Hematopoietic multipotent progenitor cell treated with erythropoietin and hydrocortisone succinate and interleukin-3 and kit ligand, for 4 days (in vitro differentiated cells): Measurements from ENCODE around the gene CLASRP.
A peak's percentile ranks its signal among the peaks of the same experiment; 100 is the strongest.

ENCODE experiments used
- DNase-seq: peaks from one replicate; pipeline ENCODE4 v3.0.0-alpha.2; 2015

CLASRP gene

DNA sequence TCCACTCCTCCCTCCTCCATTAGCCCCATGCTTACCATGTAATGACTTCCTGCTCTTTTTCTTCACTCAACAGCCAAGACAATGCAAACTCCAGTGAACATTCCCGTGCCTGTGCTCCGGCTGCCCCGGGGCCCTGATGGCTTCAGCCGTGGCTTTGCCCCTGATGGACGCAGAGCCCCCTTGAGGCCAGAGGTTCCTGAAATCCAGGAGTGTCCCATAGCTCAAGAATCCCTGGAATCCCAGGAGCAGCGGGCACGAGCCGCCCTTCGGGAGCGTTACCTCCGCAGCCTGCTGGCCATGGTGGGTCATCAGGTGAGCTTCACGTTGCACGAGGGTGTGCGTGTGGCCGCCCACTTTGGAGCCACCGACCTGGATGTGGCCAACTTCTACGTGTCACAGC, 51.2 kb downstream of the CLASRP start:
- DNase-seq: no peak

DNA sequence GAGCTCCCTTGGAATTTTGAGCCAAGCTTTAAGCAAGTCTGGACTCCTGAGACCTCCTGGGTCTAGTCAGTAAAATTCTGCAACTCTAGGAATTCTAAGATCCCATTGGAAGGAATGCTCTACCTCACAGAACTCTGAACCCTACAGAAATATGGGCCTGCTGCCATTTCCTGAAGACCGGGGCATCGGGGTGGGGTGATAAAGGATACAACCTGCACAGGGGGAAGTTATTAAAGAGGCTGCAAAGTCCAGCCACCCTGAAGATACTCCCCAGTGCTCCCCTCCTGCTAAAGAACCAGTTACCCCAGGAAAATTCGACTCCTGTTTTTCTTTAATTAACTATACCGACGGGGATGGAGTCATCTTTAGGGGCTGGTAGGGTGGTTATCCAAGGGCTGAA, 51.8 kb downstream of the CLASRP start:
- DNase-seq: no peak

DNA sequence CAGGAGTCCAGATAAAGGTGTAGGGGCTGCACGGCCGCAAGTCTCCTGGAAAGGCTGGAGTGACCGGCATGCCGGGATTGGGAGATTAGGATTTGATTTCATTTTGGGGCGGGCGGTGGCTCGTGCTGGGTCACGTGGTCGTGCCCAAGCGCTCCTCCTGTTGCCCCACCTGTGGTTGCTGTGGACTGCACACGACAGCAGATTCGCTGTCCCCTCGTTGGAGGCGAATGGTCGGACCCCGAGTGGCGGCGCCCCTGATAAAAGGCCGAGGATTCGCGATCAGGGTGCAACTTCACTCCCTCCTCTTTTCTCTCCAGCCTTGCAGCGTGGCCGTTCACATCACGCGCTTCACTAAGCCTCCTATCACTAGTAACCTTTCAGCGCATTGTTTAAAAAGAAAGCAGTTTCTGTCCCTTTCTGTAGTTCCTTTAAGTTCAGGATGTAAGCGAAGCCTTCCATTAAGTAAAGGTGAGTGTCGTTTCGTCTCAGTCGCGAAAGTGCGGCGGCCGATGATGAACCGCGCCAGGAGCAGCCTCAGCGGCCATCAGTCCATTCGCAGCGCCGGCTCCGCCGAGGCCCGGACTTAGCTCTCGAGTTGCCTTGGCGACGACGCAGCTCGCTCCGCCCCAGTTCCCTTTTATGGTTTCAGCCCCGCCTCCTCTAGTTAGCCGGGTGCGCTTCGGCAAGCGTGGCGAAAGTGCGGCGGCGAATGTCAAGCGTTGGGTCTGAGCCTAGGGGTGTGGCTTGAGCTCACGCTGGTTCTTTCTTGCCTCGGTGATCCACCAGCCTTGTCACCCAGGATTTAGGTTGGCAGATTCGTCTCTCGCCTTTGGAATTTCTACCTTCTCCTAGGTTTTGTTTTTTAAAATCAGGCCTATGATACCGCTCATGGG, 52.4 kb downstream of the CLASRP start:
- peak; percentile 99 for DNase-seq

DNA sequence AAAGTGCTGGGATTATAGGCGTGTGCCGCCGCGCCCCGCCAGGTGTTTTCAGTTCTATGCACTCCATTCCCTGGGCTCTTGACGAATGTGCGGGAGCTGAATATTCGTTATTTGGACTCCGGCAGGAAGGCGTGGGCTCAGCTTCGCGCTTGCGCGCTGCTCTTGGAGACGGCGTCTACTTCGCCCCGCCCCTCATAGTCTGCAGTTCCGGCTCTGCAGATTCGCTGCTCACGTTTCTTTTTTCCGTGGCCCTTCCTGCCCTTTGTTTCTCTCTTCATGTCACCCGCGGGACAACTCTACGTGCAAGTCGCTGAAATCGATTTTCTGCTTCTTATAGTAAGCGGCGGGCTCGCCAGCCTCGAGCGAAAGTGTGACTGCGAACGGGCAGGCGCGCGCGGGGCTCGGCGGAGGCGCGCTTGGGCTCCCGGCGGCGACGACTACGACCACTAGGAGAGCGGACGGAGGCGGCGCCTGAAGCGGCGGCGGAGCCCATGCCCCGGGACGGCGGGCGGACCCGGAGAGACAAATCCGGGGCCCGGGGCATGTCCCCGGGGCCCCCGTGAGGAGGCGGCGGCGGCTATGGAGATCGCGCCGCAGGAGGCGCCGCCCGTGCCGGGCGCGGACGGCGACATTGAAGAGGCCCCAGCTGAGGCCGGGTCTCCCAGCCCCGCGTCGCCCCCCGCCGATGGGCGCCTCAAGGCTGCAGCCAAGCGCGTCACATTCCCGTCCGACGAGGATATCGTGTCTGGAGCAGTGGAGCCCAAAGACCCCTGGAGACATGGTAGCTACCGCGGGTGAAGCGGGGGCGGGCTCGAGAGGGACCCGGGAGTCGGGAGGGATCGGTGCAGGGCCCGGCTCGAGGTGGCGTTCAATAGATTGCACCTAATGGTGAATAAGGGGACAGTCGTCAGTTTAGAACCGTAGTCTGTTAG, 54.2 kb downstream of the CLASRP start, which contains the start of gene PPP1R37:
TSS of gene PPP1R37 (plus strand) at position 433 of the 932 bp plus-strand sequence. CDS start at position 580, 147 bp downstream.
- peak; percentile 99 for DNase-seq

DNA sequence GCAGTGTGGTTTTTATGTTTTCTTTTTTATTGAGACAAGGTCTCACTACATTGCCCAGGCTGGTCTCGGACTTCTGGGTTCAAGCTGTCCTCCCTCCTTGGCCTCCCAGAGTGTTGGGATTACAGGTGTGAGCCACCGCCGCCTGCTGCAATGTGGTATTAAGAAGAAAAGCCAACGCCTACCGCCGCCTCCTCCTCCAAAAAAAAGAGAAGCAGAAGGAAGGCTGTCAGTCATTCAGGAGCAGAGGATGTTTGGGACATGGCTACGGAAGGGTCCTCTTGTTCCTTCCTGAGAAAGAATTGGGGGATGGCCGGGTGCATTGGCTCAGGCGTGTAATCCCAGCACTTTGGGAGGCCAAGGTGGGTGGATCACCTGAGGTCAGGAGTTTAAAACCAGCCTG, 55.3 kb downstream of the CLASRP start:
- DNase-seq: no peak

DNA sequence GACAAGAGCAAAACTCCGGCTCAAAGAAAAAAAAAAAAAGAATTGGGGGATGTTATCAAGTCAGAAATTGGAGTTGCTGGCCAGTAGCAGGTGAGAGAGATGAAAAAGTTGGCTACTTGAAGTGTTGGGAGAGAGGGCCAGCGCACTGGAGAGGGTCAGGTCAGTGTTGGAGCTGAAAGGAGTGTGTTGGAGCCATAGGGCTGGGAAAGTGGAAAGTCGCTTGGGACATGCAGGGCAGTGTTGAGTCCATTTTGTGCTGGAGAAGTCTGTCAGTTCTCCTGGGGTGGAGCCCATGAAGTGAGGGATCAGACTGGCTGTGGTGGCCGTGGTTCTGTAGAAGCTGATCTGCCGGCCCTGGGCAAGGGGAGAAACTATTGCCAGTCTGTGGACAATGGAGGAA, 55.9 kb downstream of the CLASRP start:
- no peak for DNase-seq

DNA sequence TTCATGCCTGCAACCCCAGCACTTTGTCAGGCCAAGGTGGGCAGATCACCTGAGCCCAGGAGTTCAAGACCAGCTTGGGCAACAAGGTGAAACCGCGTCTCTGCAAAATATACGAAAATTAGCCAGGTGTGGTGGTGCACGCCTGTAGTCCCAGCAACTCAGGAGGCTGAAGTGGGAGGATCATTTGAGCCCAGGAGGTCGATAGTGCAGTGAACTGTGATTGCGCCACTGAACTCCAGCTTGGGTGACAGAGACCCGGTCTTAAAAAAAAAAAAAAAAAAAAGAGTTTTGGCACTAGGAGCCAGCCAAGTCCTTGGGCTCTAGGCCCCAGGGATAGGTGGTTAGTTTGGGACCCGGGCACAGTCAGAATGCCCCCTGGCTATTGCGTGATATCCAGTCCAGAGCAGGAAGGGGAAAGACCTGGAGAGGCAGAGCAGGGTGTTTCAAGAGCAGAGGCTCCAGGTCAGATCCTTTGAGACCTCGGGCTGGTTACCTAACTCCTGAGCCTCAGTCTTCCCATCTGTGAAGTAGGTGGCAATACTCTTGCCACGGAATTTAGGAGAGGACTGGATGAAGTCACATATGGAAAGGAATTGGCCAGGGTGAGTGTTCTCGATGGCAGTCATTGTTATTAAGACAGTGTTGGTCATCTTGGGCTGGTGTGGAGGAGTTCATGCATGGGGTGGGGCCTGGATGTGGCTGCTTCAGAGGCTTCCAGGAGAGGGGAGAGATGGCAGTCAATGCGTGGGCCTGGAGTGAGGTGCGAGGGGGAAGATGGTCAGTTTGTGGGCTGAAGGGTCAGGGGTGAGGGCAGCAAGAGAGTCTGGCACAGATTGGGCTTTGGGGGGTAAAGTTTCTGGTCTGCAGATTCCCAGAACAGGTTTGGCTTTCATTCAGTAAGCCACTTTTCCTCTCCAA, 56.9 kb downstream of the CLASRP start:
- DNase-seq: no peak

DNA sequence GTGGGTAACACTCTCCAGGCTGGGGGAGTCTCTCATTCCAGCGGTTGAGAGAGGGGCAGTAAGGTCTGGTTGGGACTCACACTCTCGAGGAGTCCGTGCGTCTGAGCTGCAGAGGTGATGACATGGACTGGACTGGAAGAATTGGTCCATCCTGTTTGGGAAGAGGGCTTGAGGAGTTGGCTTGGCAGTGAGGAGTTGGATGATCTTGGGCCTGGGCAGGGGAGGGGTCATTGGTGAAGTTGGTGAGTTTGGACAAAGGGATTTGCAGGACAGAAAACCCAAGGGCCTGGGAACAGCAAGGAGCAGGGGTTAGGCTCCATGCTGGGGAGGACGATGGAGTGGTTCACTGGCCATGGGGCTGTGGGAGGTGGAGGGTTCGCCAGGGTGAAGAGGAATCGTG, 57.9 kb downstream of the CLASRP start:
- DNase-seq: no peak

DNA sequence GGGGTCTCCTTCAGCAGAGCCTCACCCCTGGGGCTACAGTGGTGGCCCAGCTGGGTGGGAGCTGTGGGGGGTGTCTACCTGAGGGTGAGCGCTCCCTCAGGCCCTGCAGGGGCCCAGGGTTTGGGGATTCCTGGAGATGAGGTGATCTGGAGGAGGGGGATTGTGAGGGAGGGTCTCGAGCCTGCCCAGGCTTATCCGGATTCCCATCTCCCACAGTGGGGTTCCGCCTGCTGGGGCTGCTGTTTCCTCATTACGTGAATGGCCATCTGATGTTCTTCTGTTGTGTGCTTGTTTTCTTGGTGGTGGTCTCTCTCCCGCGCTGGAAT, 58.6 kb downstream of the CLASRP start:
- no peak for DNase-seq

DNA sequence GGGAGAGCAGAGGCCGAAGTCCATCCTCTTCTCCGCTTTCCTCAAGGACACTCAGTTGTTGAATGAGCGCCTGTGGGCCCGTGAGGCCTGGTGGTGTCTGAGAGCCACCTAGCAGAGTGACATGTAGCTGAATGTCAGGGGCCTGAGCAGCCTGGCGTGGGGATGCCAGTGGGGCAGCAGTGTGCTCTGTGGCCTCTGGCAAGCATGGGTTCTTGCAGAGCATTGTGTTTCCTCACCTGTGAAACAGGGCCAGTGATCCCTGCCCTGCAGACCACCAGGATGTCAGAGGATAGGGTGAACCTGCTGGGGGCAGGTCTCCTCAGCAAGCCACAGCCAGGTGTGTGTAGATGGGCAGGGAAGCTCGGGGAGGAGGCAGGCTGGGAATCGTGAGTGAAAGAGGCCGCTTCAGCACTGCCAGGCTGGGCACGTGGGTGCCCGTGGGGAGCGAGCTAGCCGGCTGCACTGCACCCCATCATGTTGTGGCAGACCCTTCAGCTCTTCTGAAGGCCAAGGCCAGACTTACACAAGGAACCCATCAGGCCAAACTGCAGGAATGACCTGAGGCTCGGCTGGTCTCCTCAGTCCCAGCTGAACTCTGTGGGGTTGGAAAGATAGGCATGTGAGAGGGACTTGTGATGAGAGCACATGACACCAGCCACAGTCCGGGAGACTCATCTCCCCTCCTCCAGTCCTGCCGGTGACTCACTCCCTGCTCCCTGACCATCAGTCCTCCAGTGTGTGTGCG, 59.1 kb downstream of the CLASRP start:
- DNase-seq: peak; percentile 48

DNA sequence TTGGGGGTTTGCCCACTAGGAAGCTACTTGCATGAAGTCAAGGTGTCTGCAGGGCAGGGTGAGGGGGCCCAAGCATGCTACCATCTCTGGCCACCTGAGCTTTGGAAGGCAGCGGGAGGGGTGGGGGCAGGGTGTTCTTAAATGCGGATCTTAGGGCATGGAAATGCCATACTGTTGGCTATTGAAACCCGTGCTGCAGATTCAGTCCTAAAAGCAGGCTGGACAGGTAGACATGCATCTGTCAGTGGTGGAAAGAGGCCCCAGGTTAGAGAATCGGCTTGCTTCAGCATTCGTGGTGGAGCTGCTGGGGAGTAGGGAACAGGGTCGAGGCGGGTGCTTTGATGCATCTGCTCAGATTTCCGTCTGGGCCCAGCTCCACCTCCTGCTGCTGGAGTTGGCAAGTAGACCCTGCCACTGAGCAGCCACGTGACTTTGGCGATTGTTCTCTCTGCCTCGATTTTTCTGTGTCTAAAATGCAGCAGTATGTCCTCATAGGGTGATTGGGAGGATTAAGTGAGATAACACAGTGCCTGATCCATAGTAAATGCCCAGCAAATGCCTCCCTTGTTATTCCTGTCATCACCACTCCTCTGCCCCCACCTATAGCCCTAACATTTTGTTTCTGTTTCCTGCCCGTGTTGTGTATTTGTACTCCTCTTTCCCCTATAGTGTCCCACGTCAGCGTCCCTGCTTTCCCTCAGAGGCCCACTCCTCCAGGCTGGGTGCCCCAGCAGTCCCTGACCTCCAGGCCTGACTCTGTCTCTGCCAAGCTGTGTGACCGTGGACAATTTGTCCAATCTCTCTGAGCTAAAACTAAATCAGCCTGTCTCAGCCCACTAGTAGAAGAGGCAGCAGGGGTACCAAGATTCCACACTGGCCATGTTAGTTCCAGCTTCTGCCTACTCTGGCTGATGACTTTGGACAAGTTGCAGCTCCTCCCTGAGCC, 59.9 kb downstream of the CLASRP start:
- DNase-seq: no peak

DNA sequence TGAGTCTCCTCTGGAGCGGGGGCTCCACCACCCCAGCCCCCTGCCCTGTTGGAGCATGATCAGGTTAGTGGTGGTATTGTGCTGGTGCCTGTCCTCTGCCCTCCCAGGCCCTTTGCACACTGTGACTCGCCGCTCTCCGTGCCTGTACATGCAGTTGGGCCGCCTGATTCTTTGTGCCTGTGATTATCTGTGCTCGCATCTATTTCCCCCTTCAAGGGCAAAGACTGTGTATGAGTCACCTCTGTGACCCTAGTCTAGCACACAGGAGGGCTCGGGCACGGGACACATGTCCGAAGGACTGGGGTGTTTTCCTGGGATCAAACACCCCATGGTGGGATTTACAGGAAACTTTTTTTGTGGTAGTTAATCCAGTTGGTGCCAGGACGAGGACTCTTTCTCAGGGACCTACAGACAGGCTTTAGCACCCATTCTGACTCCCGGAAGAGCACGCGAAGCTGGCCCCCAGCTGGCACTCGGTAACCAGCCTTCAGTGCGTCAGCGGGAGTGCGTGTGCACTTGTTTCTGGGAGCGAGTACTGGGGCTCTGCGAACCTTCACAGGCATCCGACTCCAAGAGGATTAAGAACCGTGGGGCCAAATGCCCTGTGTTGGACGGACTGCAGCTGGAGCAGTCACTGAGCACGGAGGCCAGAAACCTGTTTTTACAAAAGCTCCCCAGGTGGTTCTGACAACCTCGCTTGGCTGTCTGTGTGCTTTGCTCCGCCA, 60.8 kb downstream of the CLASRP start:
- DNase-seq: no peak

DNA sequence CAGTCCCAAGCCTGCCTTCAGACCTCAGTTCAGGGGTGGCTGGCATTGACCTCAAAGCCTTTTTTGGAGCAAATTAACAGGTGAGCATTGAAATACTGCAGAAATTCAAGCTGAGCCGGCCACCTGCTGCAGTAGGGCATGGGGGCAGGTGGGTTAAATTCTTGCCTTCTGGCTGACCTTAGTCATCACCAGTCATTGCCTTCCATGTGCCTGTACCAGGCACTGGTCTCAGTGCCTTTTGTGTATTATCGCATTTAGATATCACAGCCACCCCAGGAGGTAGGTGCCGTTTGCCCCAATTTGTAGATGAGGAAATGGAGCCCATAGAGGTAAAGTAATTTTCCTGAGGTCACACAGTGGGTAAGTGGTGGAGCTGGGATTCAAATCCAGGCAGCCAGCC, 61.4 kb downstream of the CLASRP start:
- no peak for DNase-seq

DNA sequence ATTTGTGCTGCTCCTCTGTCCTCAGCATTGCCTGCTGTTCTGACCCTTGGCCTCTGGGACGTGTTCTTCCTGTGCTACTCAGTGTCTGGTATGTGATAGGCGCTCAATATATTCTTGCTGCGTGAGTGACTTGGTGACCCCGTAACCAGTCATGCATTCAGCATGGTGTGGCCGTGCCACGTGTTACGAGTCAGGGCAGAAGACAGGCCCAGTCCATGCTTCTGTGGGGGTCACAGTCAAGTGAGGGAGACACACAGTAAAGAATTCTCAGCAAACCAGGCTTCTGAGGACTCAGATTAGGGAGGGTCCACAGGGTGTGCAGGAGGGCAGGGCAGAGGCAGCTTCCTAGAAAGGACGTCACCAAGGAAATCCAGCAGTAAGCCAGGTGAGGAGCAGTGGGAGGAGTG, 62.0 kb downstream of the CLASRP start:
- no peak for DNase-seq

DNA sequence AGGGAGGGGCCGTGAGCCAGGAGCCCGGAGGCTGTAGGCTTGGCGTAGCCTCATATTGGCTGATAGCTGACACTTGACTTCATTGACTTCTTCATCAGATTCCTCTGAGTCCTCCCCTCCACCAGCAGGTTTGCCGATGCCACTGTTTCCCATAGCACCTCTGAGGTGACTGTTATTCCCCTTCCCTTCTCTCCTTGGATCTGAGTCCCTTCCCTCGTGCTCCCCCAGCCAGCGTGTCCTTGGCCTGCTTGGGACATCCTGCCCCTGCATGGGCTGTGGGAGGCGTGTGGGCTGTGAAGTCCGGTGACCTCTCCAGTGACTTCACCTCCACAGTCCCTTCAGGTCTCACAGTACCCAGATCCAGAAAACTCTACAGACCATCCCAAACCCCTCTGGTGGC, 63.0 kb downstream of the CLASRP start:
- no peak for DNase-seq

DNA sequence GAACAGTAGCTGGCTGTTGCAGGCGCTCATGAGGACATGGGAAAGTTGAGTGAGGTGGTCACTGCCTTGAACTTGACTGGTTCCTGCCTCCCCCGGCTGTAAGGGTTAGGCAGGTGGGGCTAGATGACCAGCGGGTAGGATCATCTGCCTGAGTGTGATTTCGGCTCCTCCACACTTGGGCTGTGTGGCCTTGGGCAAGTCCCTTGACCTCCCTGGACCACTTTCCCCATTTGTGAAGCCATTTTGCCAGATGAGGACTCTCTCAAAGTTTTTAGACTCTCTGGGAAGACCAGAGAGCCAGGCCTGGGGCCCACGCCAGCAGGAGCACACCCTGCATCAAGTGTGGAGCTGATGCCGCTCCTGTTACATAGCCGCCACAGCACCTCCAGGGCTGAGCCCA, 63.6 kb downstream of the CLASRP start:
- no peak for DNase-seq

DNA sequence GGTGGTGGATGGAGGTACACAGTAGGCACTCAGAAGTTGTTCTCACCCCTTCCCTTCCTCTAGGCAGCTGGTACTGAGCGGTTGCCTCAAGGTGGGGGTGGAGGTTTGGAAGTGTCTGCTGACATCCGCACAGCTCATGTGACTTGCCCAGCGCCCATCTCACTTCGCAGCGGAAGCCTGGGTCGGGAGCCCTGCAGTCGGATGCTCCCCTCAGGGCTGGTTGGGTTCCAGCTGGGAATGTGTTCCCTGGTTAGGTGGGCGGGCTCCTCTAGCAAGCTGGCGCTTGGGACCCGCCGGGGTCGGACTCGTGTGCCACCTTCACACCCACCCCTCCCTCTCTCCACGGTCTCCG, 64.3 kb downstream of the CLASRP start:
- DNase-seq: no peak

DNA sequence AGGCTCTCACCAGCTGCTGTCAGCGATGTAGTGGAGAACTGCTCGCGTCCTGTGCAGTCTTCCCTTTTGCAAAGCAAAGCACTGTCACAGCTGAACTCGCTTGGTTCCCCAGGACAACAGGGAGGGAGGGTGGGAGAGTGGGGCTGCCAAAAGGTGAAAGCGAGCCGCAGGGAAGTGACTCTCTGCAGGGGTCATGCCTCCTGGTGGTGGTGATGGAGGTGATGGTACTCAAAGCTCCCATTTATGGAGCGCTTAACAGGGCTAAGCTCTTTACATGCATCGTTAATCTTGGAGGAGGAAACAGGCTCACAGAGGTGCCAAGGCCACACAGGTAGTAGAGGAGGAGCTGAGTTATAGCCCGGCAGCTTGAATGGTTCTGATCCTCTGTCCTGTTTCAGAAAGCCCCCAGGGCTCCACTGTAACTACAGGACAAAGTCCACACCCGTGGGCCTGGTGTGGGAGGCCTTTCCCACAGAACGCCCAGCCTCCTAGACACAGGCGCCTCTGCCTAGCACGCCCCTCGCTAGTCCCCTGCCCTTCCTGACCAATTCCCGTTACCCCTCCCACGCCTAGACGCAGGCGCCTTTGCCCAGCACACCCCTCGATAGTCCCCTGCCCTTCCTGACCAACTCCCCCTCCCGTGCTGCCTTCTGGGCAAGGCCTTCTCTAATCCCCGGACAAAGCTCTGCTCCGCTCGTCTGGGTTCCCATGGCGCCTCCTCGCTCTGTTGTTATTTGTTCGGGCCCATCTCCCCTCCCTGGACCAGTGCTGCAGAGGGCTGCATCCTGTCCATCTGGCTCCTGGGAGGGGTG, 64.9 kb downstream of the CLASRP start:
- DNase-seq: no peak

DNA sequence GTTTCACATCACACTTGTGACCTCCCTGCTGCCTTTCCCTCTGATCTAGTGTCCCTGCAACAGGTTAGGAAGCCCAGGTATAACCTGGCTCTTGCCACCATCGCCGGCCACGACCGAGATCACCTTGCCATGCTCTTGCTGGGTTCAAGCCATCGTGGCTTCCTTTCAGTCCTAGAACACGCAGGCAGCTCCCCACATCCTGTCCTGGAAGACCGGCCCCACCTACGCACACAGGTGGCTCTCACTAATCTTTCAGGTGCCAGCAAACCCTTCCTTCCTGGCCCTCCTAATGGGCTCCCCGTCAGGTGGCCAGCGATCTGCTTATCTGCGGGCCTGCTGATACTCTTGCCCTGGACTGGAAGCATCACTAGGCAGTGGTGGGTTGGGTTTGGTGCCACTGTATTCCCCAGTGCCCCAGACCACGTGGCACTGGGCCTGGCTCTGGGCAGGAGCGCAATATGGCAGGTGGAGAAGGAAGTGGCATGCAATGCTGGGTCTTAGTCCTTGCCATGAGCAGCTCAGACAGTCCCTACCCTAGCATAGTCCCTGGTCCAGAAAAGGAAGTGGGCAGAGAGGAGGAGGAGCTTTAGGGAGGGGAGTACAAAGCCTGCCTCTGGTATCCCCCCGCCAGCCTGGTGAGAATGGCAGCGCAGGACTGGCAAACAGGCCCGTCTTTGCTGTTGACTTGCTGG, 66.0 kb downstream of the CLASRP start:
- DNase-seq: no peak
